MM.1S (cell line): Measurements from ENCODE around the gene SLC35F5.

Experiments used
- DNase-seq: peaks from one replicate; pipeline ENCODE4 v3.0.0-alpha.2; 2015
- H2AFZ ChIP-seq: fragments of 300-600 bp; sonication (generic); 2 replicates; pipeline ENCODE4 v1.6.0; 2016; ENCODE audit warnings: antibody characterized with exemption, low read length
- H3F3A ChIP-seq: fragments of 300-600 bp; sonication (generic); 2 replicates; pipeline ENCODE4 v1.6.1; 2016; ENCODE audit warnings: mild to moderate bottlenecking, antibody characterized with exemption, low read length, moderate library complexity, mixed read lengths; ENCODE audit not compliant: insufficient read depth
- H3K27ac ChIP-seq: fragments of 300-600 bp; sonication (generic); 2 replicates; pipeline ENCODE4 v1.5.1; 2016; ENCODE audit warnings: mild to moderate bottlenecking, low read length
- H3K27me3 ChIP-seq: fragments of 300-600 bp; sonication (generic); replicated peaks from 2 replicates; pipeline ENCODE4 v1.6.0; 2016; ENCODE audit warnings: low read length; ENCODE audit not compliant: insufficient read depth
- H3K36me3 ChIP-seq: fragments of 300-600 bp; sonication (generic); replicated peaks from 2 replicates; pipeline ENCODE4 v1.6.1; 2016; ENCODE audit warnings: mild to moderate bottlenecking, low read length, mixed read lengths; ENCODE audit not compliant: insufficient read depth
- H3K4me1 ChIP-seq: fragments of 300-600 bp; sonication (generic); 2 replicates; pipeline ENCODE4 v1.6.1; 2016; ENCODE audit warnings: low read length, mixed read lengths
- H3K4me2 ChIP-seq: fragments of 300-600 bp; sonication (generic); 2 replicates; pipeline ENCODE4 v1.6.0; 2016; ENCODE audit warnings: low read depth, low read length
- H3K4me3 ChIP-seq: fragments of 300-600 bp; sonication (generic); 2 replicates; pipeline ENCODE4 v1.5.1; 2016; ENCODE audit warnings: low read length, mixed read lengths
- H3K79me2 ChIP-seq: fragments of 300-600 bp; sonication (generic); 2 replicates; pipeline ENCODE4 v1.6.1; 2016; ENCODE audit warnings: mixed run types, low read length, mixed read lengths
- H3K9ac ChIP-seq: fragments of 300-600 bp; sonication (generic); 2 replicates; pipeline ENCODE4 v1.6.1; 2016; ENCODE audit warnings: low read length, mixed read lengths
- H3K9me2 ChIP-seq: fragments of 300-600 bp; sonication (generic); replicated peaks from 2 replicates; pipeline ENCODE4 v1.6.1; 2016; ENCODE audit warnings: mild to moderate bottlenecking, low read length, mixed read lengths; ENCODE audit not compliant: insufficient read depth
- H3K9me3 ChIP-seq: fragments of 300-600 bp; sonication (generic); replicated peaks from 2 replicates; pipeline ENCODE4 v1.6.1; 2016; ENCODE audit warnings: mild to moderate bottlenecking, low read length, mixed read lengths; ENCODE audit not compliant: insufficient read depth
- H4K20me1 ChIP-seq: fragments of 300-600 bp; sonication (generic); 2 replicates; pipeline ENCODE4 v1.6.1; 2016; ENCODE audit warnings: mild to moderate bottlenecking, low read length, moderate library complexity, mixed read lengths; ENCODE audit not compliant: insufficient read depth
- CTCF ChIP-seq: fragments of 300-600 bp; sonication (generic); IDR thresholded peaks from 2 replicates; pipeline ENCODE4 v1.5.1; 2016; ENCODE audit warnings: antibody characterized with exemption, low read length, mixed read lengths
- EZH2 ChIP-seq: fragments of 300-600 bp; sonication (generic); optimal IDR thresholded peaks from 2 replicates; pipeline ENCODE3; 2017; ENCODE audit warnings: low read depth, mild to moderate bottlenecking, antibody characterized with exemption, low read length, mixed read lengths
- EZH2phosphoT487 ChIP-seq: fragments of 300-600 bp; sonication (generic); IDR thresholded peaks from 2 replicates; pipeline ENCODE4 v1.6.1; 2018; ENCODE audit warnings: antibody characterized with exemption, low read length

SLC35F5 gene

GRCh38 chr2:113796592-113797175 lies 40.2 kb upstream of the SLC35F5 start:
- H3F3A ChIP-seq: peaks cover 10% of the 10 kb centered on the region
- no peaks in the 10 kb centered on the region for H3K27me3 ChIP-seq
- no peak for DNase-seq
- no peak overlapping the region for H2AFZ ChIP-seq
- no peak overlapping the region for H3K4me2 ChIP-seq
- no peaks in the 10 kb centered on the region for H3K9me2 ChIP-seq
- no peak overlapping the region for H3K27ac ChIP-seq
- no peaks in the 10 kb centered on the region for H3K79me2 ChIP-seq
- no peaks in the 10 kb centered on the region for H3K36me3 ChIP-seq
- H4K20me1 ChIP-seq: no peaks in the 10 kb centered on the region
- TF ChIP-seq EZH2 (no peak), EZH2phosphoT487 (no peak), CTCF (no peak)
- no peaks in the 10 kb centered on the region for H3K9me3 ChIP-seq
- no peak overlapping the region for H3K4me3 ChIP-seq
- no peak overlapping the region for H3K9ac ChIP-seq
- H3K4me1 ChIP-seq: peaks cover 7% of the 10 kb centered on the region

- no peaks in the 10 kb centered on the region for H3K9me2 ChIP-seq
- no peaks in the 10 kb centered on the region for H3K27me3 ChIP-seq
- H3F3A ChIP-seq: peaks cover 14% of the 10 kb centered on the region
- no peak overlapping the region for H3K27ac ChIP-seq
- H2AFZ ChIP-seq: no peak overlapping the region
- no peaks in the 10 kb centered on the region for H3K9me3 ChIP-seq
- no peaks in the 10 kb centered on the region for H3K79me2 ChIP-seq
- no peaks in the 10 kb centered on the region for H3K36me3 ChIP-seq
- no peaks in the 10 kb centered on the region for H4K20me1 ChIP-seq
- H3K4me3 ChIP-seq: no peak overlapping the region
- TF ChIP-seq EZH2phosphoT487 (no peak), EZH2 (no peak), CTCF (no peak)
- no peak overlapping the region for H3K9ac ChIP-seq
- no peak overlapping the region for H3K4me2 ChIP-seq
- no peak for DNase-seq
- H3K4me1 ChIP-seq: peaks cover 14% of the 10 kb centered on the region
These were observed 39.0 kb upstream of the SLC35F5 start for GRCh38 chr2:113795405-113795920.

- H3K27ac ChIP-seq: peak overlapping the region; percentile 86
- peaks cover 14% of the 10 kb centered on the region for H3F3A ChIP-seq
- H3K9me3 ChIP-seq: no peaks in the 10 kb centered on the region
- H3K27me3 ChIP-seq: no peaks in the 10 kb centered on the region
- H3K4me1 ChIP-seq: peaks cover 14% of the 10 kb centered on the region
- H3K36me3 ChIP-seq: no peaks in the 10 kb centered on the region
- no peaks in the 10 kb centered on the region for H3K9me2 ChIP-seq
- H4K20me1 ChIP-seq: no peaks in the 10 kb centered on the region
- H3K4me3 ChIP-seq: peak overlapping the region; percentile 26
- TF ChIP-seq EZH2phosphoT487: no peak
- TF ChIP-seq CTCF: no peak
- no peak for TF ChIP-seq EZH2
- peak overlapping the region; percentile 46 for H3K9ac ChIP-seq
- H3K79me2 ChIP-seq: no peaks in the 10 kb centered on the region
- DNase-seq: peak; percentile 89
- H3K4me2 ChIP-seq: peak overlapping the region; percentile 67
- H2AFZ ChIP-seq: peak overlapping the region; percentile 66
These were observed 35.5 kb upstream of the SLC35F5 start for GRCh38 chr2:113791697-113792590.
